SU-DHL-6 (cell line): ENCODE results near the gene TPR.

Source experiments
- H2AFZ ChIP-seq: fragments of 200-600 bp; sonication (generic); 2 replicates; pipeline ENCODE4 v1.6.1; 2014; ENCODE audit warnings: low read depth, mild to moderate bottlenecking, moderate library complexity, mixed read lengths, antibody characterized with exemption, low read length; ENCODE audit not compliant: severe bottlenecking
- H3F3A ChIP-seq: fragments of 200-600 bp; shearing (Covaris generic); 2 replicates; pipeline ENCODE4 v1.6.0; 2016; ENCODE audit warnings: antibody characterized with exemption, mild to moderate bottlenecking; ENCODE audit not compliant: insufficient read depth
- H3K27ac ChIP-seq: fragments of 200-600 bp; sonication (generic); 2 replicates; pipeline ENCODE4 v1.5.1; 2016; ENCODE audit warnings: low read depth, mild to moderate bottlenecking, low read length, moderate library complexity, mixed read lengths
- H3K27me3 ChIP-seq: fragments of 200-600 bp; sonication (generic), shearing (Covaris generic); 2 replicates; pipeline ENCODE4 v1.6.0; 2014; ENCODE audit warnings: mild to moderate bottlenecking, low read length
- H3K36me3 ChIP-seq: fragments of 200-600 bp; sonication (generic); 2 replicates; pipeline ENCODE4 v1.6.1; 2014; ENCODE audit warnings: mild to moderate bottlenecking, low read length, mixed read lengths
- H3K4me2 ChIP-seq: fragments of 300-600, 200-600 bp; shearing (Covaris generic), sonication (generic); 2 replicates; pipeline ENCODE4 v1.6.0; 2014; ENCODE audit warnings: low read length, low read depth, mild to moderate bottlenecking; ENCODE audit not compliant: poor library complexity, severe bottlenecking
- H3K4me3 ChIP-seq: fragments of 200-600 bp; sonication (generic); 2 replicates; pipeline ENCODE4 v1.5.1; 2014; ENCODE audit warnings: antibody characterized with exemption, low read length, mild to moderate bottlenecking, mixed read lengths; ENCODE audit not compliant: insufficient read depth, poor library complexity, severe bottlenecking
- H3K79me2 ChIP-seq: fragments of 200-600 bp; sonication (generic); 2 replicates; pipeline ENCODE4 v1.6.1; 2014; ENCODE audit warnings: mild to moderate bottlenecking, low read length, moderate library complexity; ENCODE audit not compliant: insufficient read depth
- H3K9ac ChIP-seq: fragments of 200-600 bp; sonication (generic); 2 replicates; pipeline ENCODE4 v1.7.0; 2014; ENCODE audit warnings: mild to moderate bottlenecking, low read length
- H3K9me2 ChIP-seq: fragments of 200-600 bp; sonication (generic); replicated peaks from 2 replicates; pipeline ENCODE4 v1.6.1; 2014; ENCODE audit warnings: low read length; ENCODE audit not compliant: insufficient read depth
- H3K9me3 ChIP-seq: fragments of 200-600 bp; sonication (generic); 2 replicates; pipeline ENCODE4 v1.6.1; 2014; ENCODE audit warnings: low read length, mixed read lengths; ENCODE audit not compliant: insufficient read depth
- H4K20me1 ChIP-seq: fragments of 200-600 bp; sonication (generic); 2 replicates; pipeline ENCODE4 v1.6.1; 2014; ENCODE audit warnings: low read depth, mild to moderate bottlenecking, antibody characterized with exemption, low read length, moderate library complexity, mixed read lengths
- EZH2phosphoT487 ChIP-seq: fragments of 200-600 bp; sonication (generic), shearing (Covaris generic); conservative IDR thresholded peaks from 2 replicates; pipeline ENCODE4 v1.6.1; 2018; ENCODE audit warnings: mild to moderate bottlenecking, antibody characterized with exemption, low read length, moderate library complexity, mixed read lengths
- TF ChIP-seq, protein P1 (sequence below): fragments of 200-600 bp; sonication (generic); IDR thresholded peaks from one replicate; pipeline ENCODE4 v1.5.1; 2017; ENCODE audit warnings: antibody characterized with exemption, mild to moderate bottlenecking, low read length, moderate library complexity; ENCODE audit not compliant: insufficient read depth, poor library complexity, severe bottlenecking

The TPR gene

DNA sequence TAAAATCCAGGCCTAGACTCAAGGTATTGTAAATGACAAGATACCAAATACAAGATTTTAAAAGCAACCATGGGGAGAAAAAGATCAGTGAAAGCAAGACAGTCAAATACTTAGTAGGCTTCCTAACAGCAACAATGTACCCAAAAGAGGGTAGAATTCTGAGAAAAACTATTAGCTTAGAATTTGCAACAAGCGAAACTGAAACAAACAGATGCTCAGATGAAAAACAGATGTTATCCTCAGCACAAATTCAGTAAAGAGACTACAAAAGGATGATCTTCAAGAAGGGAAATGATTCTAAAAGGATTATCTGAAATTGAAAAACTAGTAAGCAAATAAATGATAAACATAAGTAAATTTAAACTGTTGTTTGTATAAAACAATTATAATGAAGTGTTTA lies 45.9 kb upstream of the TPR start:
- no peaks in the 10 kb centered on the region for H3K9me2 ChIP-seq
- no peak overlapping the region for H3K4me2 ChIP-seq
- no peak overlapping the region for H3K9ac ChIP-seq
- H3K9me3 ChIP-seq, result no peaks in the 10 kb centered on the region
- H3F3A ChIP-seq, result no peaks in the 10 kb centered on the region
- no peaks in the 10 kb centered on the region for H4K20me1 ChIP-seq
- H3K27me3 ChIP-seq, result no peaks in the 10 kb centered on the region
- H3K79me2 ChIP-seq, result no peaks in the 10 kb centered on the region
- TF ChIP-seq, protein P1, sequence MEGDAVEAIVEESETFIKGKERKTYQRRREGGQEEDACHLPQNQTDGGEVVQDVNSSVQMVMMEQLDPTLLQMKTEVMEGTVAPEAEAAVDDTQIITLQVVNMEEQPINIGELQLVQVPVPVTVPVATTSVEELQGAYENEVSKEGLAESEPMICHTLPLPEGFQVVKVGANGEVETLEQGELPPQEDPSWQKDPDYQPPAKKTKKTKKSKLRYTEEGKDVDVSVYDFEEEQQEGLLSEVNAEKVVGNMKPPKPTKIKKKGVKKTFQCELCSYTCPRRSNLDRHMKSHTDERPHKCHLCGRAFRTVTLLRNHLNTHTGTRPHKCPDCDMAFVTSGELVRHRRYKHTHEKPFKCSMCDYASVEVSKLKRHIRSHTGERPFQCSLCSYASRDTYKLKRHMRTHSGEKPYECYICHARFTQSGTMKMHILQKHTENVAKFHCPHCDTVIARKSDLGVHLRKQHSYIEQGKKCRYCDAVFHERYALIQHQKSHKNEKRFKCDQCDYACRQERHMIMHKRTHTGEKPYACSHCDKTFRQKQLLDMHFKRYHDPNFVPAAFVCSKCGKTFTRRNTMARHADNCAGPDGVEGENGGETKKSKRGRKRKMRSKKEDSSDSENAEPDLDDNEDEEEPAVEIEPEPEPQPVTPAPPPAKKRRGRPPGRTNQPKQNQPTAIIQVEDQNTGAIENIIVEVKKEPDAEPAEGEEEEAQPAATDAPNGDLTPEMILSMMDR, result no peak
- no peak for TF ChIP-seq EZH2phosphoT487
- peaks cover 7% of the 10 kb centered on the region; the same call in 1 of the 2 replicates for H3K36me3 ChIP-seq
- no peak overlapping the region for H3K4me3 ChIP-seq
- H3K27ac ChIP-seq, result no peak overlapping the region
- no peak overlapping the region for H2AFZ ChIP-seq

DNA sequence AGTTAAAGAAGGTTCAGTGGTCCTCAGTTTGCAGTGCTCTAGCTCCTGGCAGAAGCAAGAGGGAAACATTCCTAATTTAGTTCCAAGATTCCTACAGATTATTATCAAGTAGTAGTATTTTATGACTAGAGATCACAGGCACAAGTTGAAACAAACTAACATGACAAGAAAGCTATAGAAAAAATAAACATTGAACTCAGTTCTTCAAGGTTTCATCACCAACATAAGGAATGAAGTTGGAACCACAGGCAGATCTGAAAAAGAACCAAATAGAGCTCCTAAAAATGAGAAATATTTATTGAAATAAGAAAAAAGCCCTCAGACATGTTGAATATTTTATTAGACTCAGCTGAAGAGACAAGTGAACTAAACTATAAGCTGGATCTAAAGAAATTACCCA lies 45.3 kb upstream of the TPR start:
- no peak overlapping the region for H3K27ac ChIP-seq
- H3F3A ChIP-seq, result no peaks in the 10 kb centered on the region
- H3K79me2 ChIP-seq, result no peaks in the 10 kb centered on the region
- H3K4me3 ChIP-seq, result no peak overlapping the region
- TF ChIP-seq, protein P1, result no peak
- TF ChIP-seq EZH2phosphoT487, result no peak
- no peak overlapping the region for H3K9ac ChIP-seq
- no peaks in the 10 kb centered on the region for H3K9me2 ChIP-seq
- no peaks in the 10 kb centered on the region for H3K9me3 ChIP-seq
- no peak overlapping the region for H2AFZ ChIP-seq
- no peaks in the 10 kb centered on the region for H3K27me3 ChIP-seq
- peaks cover 7% of the 10 kb centered on the region; the same call in 1 of the 2 replicates for H3K36me3 ChIP-seq
- H3K4me2 ChIP-seq, result no peak overlapping the region
- H4K20me1 ChIP-seq, result no peaks in the 10 kb centered on the region

DNA sequence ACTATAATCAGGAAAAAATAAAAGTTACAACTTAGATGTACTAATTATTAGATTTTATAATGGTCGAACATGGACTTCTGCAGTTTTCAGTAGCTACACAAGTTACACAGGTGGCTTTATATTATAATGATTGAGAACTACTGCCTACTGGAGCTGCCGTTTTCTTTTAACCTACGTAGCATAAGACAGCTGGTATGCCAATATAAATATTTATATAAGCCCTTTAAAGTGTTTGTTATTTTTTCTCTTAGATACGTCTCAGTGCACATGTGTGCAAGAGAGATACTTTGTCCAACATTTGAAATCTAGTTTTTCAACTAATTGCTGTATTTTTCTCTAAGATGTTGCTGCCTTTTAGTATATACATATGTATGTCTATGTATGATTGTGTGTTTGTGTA lies 43.5 kb upstream of the TPR start:
- no peaks in the 10 kb centered on the region for H3K9me2 ChIP-seq
- no peak overlapping the region for H3K4me2 ChIP-seq
- H3F3A ChIP-seq, result no peaks in the 10 kb centered on the region
- no peak overlapping the region for H3K27ac ChIP-seq
- no peaks in the 10 kb centered on the region for H3K9me3 ChIP-seq
- TF ChIP-seq, protein P1, result no peak
- TF ChIP-seq EZH2phosphoT487, result no peak
- peaks cover 7% of the 10 kb centered on the region; the same call in 1 of the 2 replicates for H3K36me3 ChIP-seq
- H2AFZ ChIP-seq, result no peak overlapping the region
- no peaks in the 10 kb centered on the region for H4K20me1 ChIP-seq
- H3K4me3 ChIP-seq, result no peak overlapping the region
- no peaks in the 10 kb centered on the region for H3K27me3 ChIP-seq
- H3K79me2 ChIP-seq, result no peaks in the 10 kb centered on the region
- no peak overlapping the region for H3K9ac ChIP-seq
